PC-3 (cell line): ENCODE data around the gene UAP1.

Source experiments
- CTCF ChIP-seq: fragments of 300-600 bp; sonication (generic); conservative IDR thresholded peaks from 2 replicates; pipeline ENCODE4 v1.5.1; 2017; ENCODE audit warnings: antibody characterized with exemption, low read depth, mild to moderate bottlenecking, low read length
- EZH2 ChIP-seq: fragments of 300-600 bp; sonication (generic); IDR thresholded peaks from one replicate; pipeline ENCODE4 v1.6.1; 2017; ENCODE audit warnings: antibody characterized with exemption, mild to moderate bottlenecking, low read length; ENCODE audit not compliant: unreplicated experiment

GRCh38 chr1:162612606-162613400 lies 51.3 kb downstream of the UAP1 start:
- no peak for TF ChIP-seq CTCF
- no peak for TF ChIP-seq EZH2
